Mucosa of descending colon (tissue), 3 donors: ENCODE data around the gene COL8A1. TPM values are rescaled to one million over a fixed set of nuclear protein-coding genes. Genes with fewer than 3 reads are reported as not detected.

Source experiments
- ATAC-seq: fragments of 200-7000 bp; cut with Tn5 transposase; one replicate; pipeline ENCODE4 v1.9.1; 2020; ENCODE audit warnings: mild to moderate bottlenecking, moderate library complexity
- DNase-seq, 3 donors: peaks; one replicate each; pipeline ENCODE4 v3.0.0-alpha.2; 2020
- H3K36me3 ChIP-seq: fragments of 200-600 bp; one replicate; pipeline ENCODE4 v1.8.0; 2021; ENCODE audit warnings: low read depth, mild to moderate bottlenecking
- H3K4me1 ChIP-seq: fragments of 200-600 bp; one replicate; pipeline ENCODE4 v1.8.0; 2021; ENCODE audit warnings: low read depth, mild to moderate bottlenecking
- H3K4me3 ChIP-seq: fragments of 200-600 bp; one replicate; pipeline ENCODE4 v1.8.0; 2021; ENCODE audit warnings: mild to moderate bottlenecking
- H3K9me3 ChIP-seq: fragments of 200-600 bp; one replicate; pipeline ENCODE4 v1.8.0; 2021; ENCODE audit warnings: mild to moderate bottlenecking
- CTCF ChIP-seq: fragments of 200-600 bp; IDR thresholded peaks from one replicate; pipeline ENCODE4 v1.8.0; 2022; ENCODE audit warnings: antibody characterized with exemption, mild to moderate bottlenecking
- intact Hi-C, 2 donors: fragments of 100-400 bp; cut with DNase I in 1 of 2; cut with micrococcal nuclease in 1 of 2; formaldehyde crosslinking; loops; one replicate each; pipeline versions ENCODE4 v1.11.0 to v1.11.1; 2022; cut with DNase I, micrococcal nuclease
- total RNA-seq, 3 donors: library from RNA; stranded (reverse); fragmentation: NEBNext Ultra II Directional in 2 of 3; extraction: Animal tissue kit (Norgen Biotek cat#: 25700) in 2 of 3; gene quantifications; one replicate each; pipeline versions ENCODE4 v1.2.1 to v1.2.4, GENCODE V29; 2021 to 2023
- donor health status: DM: no; HTN: no; CAD: no; lungs with moderate emphysema.
- donor health status: DM: no; HTN: no; CAD: no.
- donor health status: DM: no; HTN: yes; CAD: no.

Gene COL8A1
- total RNA-seq, 3 donors from 2014 or later: 0.75 to 7.6 (median 3.8) TPM

DNA sequence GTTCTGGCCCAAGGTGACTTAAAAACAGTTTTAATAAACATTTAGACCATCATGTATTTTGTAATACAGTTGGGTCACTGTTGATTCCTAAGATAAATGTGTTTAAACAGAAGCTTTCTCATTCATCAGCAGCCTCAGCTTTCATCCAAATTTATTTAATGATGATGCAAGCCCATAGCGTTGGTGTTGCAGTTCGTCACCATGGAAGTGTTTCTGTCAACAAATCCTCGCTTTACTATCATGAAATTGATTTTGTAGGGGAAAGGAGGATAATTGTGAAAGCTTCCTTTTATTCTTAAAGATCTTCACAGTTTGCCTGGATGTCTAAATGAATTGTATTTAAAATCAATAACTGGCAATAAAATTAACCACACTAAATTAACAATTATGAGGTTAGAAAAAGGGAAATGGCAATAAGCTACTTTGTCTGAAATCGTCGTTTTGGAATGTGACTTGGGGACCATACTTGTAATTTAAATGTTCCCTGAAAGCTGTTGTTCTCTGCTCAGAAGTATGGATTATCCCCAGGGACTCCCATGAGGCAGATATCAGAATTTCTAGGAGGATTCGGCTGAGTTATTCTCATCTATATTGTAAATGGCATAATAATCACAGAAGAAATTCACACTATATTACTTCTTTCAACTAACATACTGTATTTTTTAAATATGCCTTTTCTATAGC is 208.2 kb downstream of the COL8A1 start:
- H3K9me3 ChIP-seq: no peaks in the 10 kb centered on the region
- peak; percentile 36 for ATAC-seq
- no peak for DNase-seq
- no peaks in the 10 kb centered on the region for H3K4me1 ChIP-seq
- intact Hi-C loops: loop anchor here in 1 of 2 donors (5.0 kb wide), 1 partner anchor 411 kb away; no protein-coding TSS in a partner anchor
- TF ChIP-seq CTCF: no peak
- H3K36me3 ChIP-seq: no peaks in the 10 kb centered on the region
- no peak overlapping the region for H3K4me3 ChIP-seq

- intact Hi-C loops: loop anchor here in 1 of 2 donors (5.0 kb wide), 1 partner anchor 409 kb away; no protein-coding TSS in a partner anchor
- TF ChIP-seq CTCF: no peak
- H3K4me3 ChIP-seq: no peak overlapping the region
- no peaks in the 10 kb centered on the region for H3K36me3 ChIP-seq
- ATAC-seq (no peak), DNase-seq (no peak)
- no peaks in the 10 kb centered on the region for H3K9me3 ChIP-seq
- no peaks in the 10 kb centered on the region for H3K4me1 ChIP-seq
Measured at GRCh38 chr3:99848433-99848832, 210.0 kb downstream of the COL8A1 start.

Other genes with a start within 250 kb of the COL8A1 start
- gene CMSS1, start 179.3 kb downstream of the COL8A1 start, total RNA-seq: 10 to 100 TPM in 2 of 3 donors, 1 to 10 TPM in 1; 9.6 to 24.2 (median 13.8) TPM